Measurements from ENCODE around the gene CX3CR1.

DNA sequence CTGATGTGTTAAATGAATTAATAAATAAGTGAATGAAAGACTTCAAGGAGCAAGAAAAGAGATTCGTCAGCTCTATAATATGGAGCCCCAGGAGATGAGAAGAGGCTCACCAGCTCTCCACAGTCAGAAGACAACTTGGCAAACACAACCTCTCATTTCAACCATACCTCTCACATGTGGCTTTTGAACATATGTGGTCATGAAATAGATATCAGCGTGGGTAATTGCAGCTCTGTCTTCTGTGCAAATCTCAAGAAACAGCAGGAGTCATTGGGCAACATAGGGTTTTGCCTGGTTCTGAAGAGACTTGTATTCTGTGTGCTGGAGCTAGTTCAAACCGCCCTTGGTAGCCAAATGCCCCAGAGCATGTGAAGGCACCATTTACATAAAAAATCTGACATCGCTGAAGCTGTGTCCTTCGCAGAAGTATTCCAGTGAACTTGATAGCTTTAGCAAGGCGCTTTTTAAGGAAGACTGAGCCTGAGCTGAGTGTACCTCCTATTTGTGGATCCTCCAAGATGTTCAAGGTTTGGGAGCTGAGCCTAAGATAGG is 8.4 kb downstream of the CX3CR1 start:
- TF ChIP-seq CTCF (IDR thresholded peaks at IDR 0.05) (no peak), POLR2AphosphoS5 (IDR thresholded peaks at IDR 0.05) (no peak), POLR2A (IDR thresholded peaks at IDR 0.05) (no peak), EP300 (IDR thresholded peaks at IDR 0.05) (no peak)
